GM12872 (cell line): ENCODE measurements around the gene RALGPS1.

Source experiments
- TF ChIP-seq, protein P1 (sequence below): IDR thresholded peaks from 3 replicates; pipeline ENCODE4 v1.5.1; 2011; ENCODE audit warnings: low read depth, mild to moderate bottlenecking, low read length, moderate library complexity; ENCODE audit not compliant: insufficient read depth

Gene RALGPS1

DNA sequence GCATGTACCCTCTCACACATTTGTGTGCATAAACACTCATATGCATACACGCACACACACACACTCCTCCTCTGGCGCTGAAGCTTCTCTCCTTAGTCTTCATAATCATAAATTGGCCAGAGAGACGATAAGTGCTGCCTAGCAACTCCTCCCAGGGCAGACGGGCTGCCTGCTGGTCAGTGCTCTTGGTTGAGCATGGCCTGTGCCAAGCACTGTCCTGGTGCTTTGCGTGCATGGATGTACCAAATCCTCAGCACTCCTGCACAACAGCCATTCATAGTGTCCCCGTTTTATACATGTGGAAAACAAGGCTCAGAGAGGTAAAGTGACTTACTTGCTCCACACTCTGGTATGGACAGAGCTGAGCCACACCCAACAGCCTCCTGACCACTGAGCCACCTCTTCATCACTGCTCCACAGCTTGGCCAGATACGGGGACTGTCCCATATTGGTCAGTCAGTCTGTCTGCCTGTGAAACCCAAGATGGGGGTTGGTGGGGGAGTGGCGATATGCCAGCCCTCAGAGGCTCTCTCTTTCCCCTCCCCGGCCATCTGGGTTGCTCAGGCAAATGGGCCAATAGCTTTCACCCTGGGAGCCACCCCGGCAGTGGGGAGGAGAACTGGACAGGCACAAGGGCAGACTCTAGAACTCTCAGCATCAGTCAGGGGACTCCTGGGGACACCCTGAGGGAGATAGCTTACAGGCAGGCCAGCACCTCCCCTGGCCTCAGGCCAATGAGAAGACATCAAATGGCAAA, 285.7 kb downstream of the RALGPS1 start:
- TF ChIP-seq, protein P1, sequence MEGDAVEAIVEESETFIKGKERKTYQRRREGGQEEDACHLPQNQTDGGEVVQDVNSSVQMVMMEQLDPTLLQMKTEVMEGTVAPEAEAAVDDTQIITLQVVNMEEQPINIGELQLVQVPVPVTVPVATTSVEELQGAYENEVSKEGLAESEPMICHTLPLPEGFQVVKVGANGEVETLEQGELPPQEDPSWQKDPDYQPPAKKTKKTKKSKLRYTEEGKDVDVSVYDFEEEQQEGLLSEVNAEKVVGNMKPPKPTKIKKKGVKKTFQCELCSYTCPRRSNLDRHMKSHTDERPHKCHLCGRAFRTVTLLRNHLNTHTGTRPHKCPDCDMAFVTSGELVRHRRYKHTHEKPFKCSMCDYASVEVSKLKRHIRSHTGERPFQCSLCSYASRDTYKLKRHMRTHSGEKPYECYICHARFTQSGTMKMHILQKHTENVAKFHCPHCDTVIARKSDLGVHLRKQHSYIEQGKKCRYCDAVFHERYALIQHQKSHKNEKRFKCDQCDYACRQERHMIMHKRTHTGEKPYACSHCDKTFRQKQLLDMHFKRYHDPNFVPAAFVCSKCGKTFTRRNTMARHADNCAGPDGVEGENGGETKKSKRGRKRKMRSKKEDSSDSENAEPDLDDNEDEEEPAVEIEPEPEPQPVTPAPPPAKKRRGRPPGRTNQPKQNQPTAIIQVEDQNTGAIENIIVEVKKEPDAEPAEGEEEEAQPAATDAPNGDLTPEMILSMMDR = no peak

DNA sequence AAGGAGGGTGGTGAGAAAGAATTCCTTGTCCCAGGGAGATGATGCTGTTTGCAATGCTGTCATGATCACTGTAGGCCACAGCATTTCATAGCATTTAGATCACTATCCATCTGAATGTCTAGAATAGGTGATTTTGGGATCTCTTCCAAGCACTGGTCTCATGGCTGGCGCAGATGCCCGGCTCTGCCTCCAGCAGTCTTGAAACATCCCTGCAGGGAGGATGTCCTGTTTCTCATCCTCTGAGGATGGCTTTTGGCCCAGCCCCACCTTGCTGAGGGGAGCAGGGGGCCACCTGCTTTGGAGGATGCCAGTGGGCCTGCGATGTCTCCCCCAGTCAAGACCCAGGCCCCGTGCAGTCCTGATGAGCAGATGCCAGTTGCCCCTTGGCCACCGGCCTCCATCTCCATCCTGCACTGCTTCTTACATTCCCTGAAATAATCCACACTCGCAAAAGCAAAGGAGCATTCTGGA, 286.5 kb downstream of the RALGPS1 start:
- TF ChIP-seq, protein P1 = no peak

DNA sequence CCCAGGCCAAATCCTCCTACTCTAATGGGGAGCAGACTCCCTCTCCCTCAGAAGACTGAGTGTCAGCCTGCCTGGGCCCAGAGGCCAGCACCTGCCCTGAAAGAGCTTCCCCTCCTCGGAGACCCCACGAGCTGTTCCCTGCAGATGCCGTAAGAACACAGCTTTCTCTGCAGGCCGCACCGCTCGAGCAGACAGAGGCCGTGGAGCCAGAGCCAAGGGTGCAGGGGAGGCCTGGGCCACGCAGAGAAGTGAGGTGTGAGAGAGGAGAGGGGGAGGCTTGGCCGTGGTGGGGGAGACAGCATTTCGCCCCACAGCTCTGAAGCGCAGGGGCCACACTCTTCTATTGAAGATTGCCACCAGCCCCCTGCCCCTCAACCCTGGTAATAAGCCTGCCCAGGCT, 287.1 kb downstream of the RALGPS1 start:
- TF ChIP-seq, protein P1 = no peak

DNA sequence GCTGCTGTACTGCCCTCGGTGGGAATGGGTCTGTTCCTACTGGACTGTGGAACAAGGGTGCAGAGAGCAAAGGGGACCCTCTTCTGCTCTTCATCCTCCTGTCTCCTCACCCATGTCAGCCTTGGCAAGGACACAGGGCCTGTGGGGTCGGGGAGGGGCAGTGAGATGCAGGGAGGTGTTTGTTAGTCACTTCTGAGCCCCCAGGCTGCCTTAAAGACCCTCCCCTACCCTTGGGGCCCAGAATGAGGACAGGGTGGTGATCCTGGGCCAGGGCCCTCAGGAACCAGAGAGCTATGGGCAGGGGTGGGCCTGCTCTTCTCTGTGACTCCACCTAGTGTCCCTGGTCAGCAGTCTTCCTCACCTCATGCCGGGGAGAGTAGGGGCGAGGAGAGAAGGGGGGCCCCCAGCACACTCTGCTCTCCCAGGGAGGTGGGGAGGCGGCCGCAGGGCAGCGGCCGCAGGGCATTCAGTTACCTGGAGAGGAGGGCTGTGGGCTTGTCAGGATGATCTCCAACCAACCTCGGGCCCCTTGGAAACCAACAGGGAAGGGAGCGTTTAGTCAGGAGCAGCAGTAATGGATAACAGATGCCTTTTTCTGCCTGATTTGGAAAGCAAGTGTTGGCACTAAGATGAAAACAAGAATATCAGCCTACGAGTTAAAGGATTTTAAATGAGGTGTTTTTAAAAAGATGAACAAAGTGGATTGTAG, 288.0 kb downstream of the RALGPS1 start:
- TF ChIP-seq, protein P1 = no peak

DNA sequence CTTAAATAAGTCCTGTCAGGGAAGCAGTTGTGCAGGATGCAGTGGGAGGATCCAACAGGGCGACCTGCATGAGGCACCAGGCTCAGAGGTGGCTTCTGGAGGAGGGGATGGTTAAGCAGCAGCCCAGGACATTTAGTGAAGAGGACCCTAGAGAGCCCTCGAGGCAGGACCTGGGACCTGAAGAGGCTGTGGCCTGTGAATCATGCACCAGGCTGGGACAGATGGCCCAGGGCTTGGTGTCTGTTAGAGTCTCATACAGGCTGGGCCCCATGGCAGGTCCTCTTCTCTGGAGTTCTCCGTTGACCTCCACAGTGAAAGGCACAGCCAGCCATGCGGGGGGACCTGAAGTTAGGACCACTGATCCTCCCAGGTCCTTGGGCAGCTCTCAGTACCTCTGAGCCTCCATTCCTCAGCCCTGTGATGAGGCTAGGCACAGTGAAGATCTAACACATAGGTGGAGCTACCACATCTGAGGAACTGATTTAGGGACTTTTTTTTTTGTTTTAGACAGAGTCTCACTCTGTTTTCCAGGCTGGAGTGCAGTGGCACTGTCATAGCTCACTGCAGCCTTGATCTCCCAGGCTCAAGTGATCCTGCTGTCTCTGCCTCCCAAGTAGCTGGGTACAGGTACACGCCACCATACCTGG, 289.2 kb downstream of the RALGPS1 start:
- TF ChIP-seq, protein P1 = no peak

DNA sequence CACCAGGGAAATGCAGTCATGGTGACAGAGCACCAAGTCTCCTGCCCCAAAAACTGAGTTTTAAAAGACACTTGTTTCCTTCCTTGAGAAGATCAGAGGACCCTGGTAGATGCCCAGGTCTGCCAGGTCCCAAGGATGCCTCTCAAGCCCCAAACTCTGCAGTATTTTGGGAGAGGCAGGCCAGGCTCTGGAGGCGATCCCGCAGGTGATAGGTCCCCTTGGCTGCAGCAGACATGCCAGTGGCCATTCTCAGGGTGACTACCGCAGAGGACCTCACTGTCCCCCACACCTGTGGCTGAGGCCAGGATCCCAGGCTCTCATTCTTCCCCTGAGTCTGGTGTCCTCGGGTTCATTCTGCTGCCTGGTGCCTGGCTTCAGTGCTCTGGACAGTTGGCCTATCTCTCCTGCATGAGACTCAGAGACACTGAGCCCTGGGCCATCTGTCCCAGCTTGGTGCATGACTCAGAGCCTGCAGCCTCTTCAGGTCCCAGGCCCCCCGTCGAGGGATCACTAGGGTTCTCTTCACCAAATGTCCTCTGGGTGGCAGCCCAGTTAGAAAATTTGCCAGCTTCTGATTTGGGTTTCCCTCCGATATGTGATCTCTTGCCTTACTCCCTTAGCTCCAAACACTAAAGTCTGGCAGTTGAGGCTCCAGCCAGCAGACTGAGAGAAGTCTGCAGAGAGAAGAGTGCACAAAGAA, 290.3 kb downstream of the RALGPS1 start:
- TF ChIP-seq, protein P1 = peak; percentile 28; the same call in 2 of the 3 replicates

DNA sequence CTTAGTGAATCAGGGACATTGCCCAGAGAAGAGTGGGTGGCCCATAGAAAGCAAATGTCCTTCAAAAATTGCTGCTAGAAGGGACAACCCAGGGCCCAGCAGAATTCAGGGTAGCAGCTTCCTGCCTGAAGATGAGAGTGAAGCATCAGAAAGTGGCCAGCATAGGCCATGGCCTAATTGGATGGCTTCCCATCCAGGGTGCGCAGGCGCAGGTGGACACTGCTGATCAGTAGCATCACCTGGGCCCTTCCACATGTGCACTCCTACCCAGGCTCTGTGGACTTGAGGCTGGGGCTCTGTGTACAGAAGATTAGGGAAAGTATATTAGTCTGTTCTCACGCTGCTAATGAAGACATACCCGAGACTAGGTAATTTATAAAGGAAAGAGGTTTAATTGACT, 291.4 kb downstream of the RALGPS1 start:
- TF ChIP-seq, protein P1 = no peak
